B cell (primary cell): ENCODE measurements around the gene MTUS2. TPM values are rescaled to one million over a fixed set of nuclear protein-coding genes. Genes with fewer than 3 reads are reported as not detected.

Experiments
- ATAC-seq: fragments of 200-7000 bp; cut with Tn5 transposase; one replicate; pipeline ENCODE4 v1.10.0; 2021; ENCODE audit warnings: low read depth, mild to moderate bottlenecking, moderate number of reproducible peaks, moderate library complexity
- CTCF ChIA-PET: fragments of 350-600 bp; sonication (Branson Sonifier 250); formaldehyde crosslinking; loops from one replicate; lab custom pipeline; 2021; ENCODE audit warnings: antibody characterized with exemption, inconsistent platforms; lab: Charles Lee
- POLR2A ChIA-PET: fragments of 350-600 bp; sonication (Branson Sonifier 250); formaldehyde crosslinking; loops from one replicate; lab custom pipeline; 2021; ENCODE audit warnings: antibody characterized with exemption; lab: Charles Lee
- DNase-seq: peaks from one replicate; pipeline ENCODE4 v3.0.0; 2013
- H2AFZ ChIP-seq: 2 replicates; pipeline ENCODE4 v1.6.1; 2012; ENCODE audit warnings: mild to moderate bottlenecking, low read depth, low read length; ENCODE audit not compliant: insufficient read depth, poor library complexity, severe bottlenecking
- H3K27ac ChIP-seq, 2 donors: 1 replicate in 1 of 2; 2 replicates in 1 of 2; pipeline ENCODE4 v1.5.1; 2012 to 2013; ENCODE audit warnings: low read length in 2 of 2, mild to moderate bottlenecking in 2 of 2, moderate library complexity in 1 of 2
- H3K27me3 ChIP-seq, 4 experiments: fragments of 200-600 bp in 1 of 4; sonication (generic) in 1 of 4; replicated peaks in 1 of 4; 1 replicate in 2 of 4; 2 replicates in 2 of 4; pipeline versions ENCODE4 v1.6.1 to v1.7.0; 2013 to 2016; ENCODE audit warnings: low read length in 3 of 4, mild to moderate bottlenecking in 2 of 4, mixed read lengths in 1 of 4, moderate library complexity in 1 of 4; ENCODE audit not compliant: insufficient read depth in 4 of 4, control insufficient read depth in 3 of 4; ENCODE audit errors: control extremely low read depth in 1 of 4
- H3K36me3 ChIP-seq, 2 experiments: replicated peaks in 1 of 2; 1 replicate in 1 of 2; 2 replicates in 1 of 2; pipeline versions ENCODE4 v1.6.1 to v1.7.1; 2013; ENCODE audit warnings: low read length in 1 of 2; ENCODE audit not compliant: insufficient read depth in 2 of 2, control insufficient read depth in 1 of 2; ENCODE audit errors: control extremely low read depth in 1 of 2, extremely low read depth in 1 of 2
- H3K4me1 ChIP-seq, 2 donors: fragments of 200-600 bp in 1 of 2; sonication (generic) in 1 of 2; 1 replicate in 1 of 2; 2 replicates in 1 of 2; pipeline versions ENCODE4 v1.5.1 to v1.6.1; 2013 to 2017; ENCODE audit warnings: low read length in 2 of 2; ENCODE audit not compliant: control insufficient read depth in 2 of 2, insufficient read depth in 2 of 2
- H3K4me2 ChIP-seq: replicated peaks from 2 replicates; pipeline ENCODE3; 2012; ENCODE audit warnings: mild to moderate bottlenecking, low read depth, low read length; ENCODE audit not compliant: poor library complexity, severe bottlenecking
- H3K4me3 ChIP-seq, 5 experiments: fragments of 200-600 bp in 1 of 5; sonication (generic) in 1 of 5; 1 replicate in 3 of 5; 2 replicates in 2 of 5; pipeline versions ENCODE4 v1.5.1 to v1.7.0; 2011 to 2016; ENCODE audit warnings: low read length in 4 of 5, mild to moderate bottlenecking in 4 of 5, low read depth in 2 of 5, control low read depth in 1 of 5, moderate library complexity in 1 of 5; ENCODE audit not compliant: insufficient read depth in 1 of 5; ENCODE audit errors: control extremely low read depth in 1 of 5, extremely low read depth in 1 of 5
- H3K79me2 ChIP-seq: fragments of 200-600 bp; sonication (generic); one replicate; pipeline ENCODE4 v1.6.0; 2016; ENCODE audit warnings: low read length; ENCODE audit not compliant: control insufficient read depth, insufficient read depth
- H3K9ac ChIP-seq: fragments of 200-600 bp; sonication (generic); 2 replicates; pipeline ENCODE4 v1.6.1; 2017; ENCODE audit warnings: mild to moderate bottlenecking, low read length, moderate library complexity
- H3K9me3 ChIP-seq, 3 donors: one replicate each; pipeline versions ENCODE4 v1.6.1 to v1.7.1; 2013; ENCODE audit warnings: low read length in 2 of 3; ENCODE audit not compliant: control insufficient read depth in 2 of 3, insufficient read depth in 1 of 3; ENCODE audit errors: control extremely low read depth in 1 of 3
- H4K20me1 ChIP-seq: 2 replicates; pipeline ENCODE4 v1.6.0; 2012; ENCODE audit warnings: mild to moderate bottlenecking, low read length; ENCODE audit not compliant: insufficient read depth, control insufficient read depth, poor library complexity, severe bottlenecking
- H3K27ac Mint-ChIP-seq: one replicate; pipeline ENCODE4 v1.8.0; 2021; ENCODE audit warnings: mixed read lengths
- H3K27me3 Mint-ChIP-seq: one replicate; pipeline ENCODE4 v1.8.0; 2021; ENCODE audit warnings: mixed read lengths
- H3K4me1 Mint-ChIP-seq: one replicate; pipeline ENCODE4 v1.8.0; 2021; ENCODE audit warnings: mixed read lengths
- H3K4me3 Mint-ChIP-seq: one replicate; pipeline ENCODE4 v1.8.0; 2021; ENCODE audit warnings: mixed read lengths
- H3K9me3 Mint-ChIP-seq: one replicate; pipeline ENCODE4 v1.8.0; 2022; ENCODE audit warnings: mixed read lengths; ENCODE audit not compliant: insufficient read depth
- CTCF ChIP-seq: fragments of 200-600 bp; IDR thresholded peaks from one replicate; pipeline ENCODE4 v1.8.0; 2022; ENCODE audit warnings: antibody characterized with exemption, mild to moderate bottlenecking
- EZH2 ChIP-seq: IDR thresholded peaks from 2 replicates; pipeline ENCODE4 v1.6.1; 2012; ENCODE audit warnings: borderline replicate concordance, low read depth, mild to moderate bottlenecking, moderate library complexity, low read length; ENCODE audit not compliant: insufficient read depth, poor library complexity, severe bottlenecking
- WGBS: methylation state at CpG from one replicate; pipeline ENCODE4 v1.1.5; 2013; ENCODE audit warnings: missing lambda C conversion rate; ENCODE audit not compliant: insufficient coverage; 5-methylcytosine and 5-hydroxymethylcytosine counted together
- intact Hi-C: fragments of 100-400 bp; cut with micrococcal nuclease; formaldehyde crosslinking; loops from one replicate; pipeline ENCODE4 v1.10.0; 2022
- polyA plus RNA-seq: library from polyadenylated mRNA; depleted of rRNA; stranded (reverse); fragments of >200 nt; gene quantifications from 2 replicates; pipeline ENCODE4 v1.2.3, GENCODE V29; 2012
- total RNA-seq, 2 donors: library from RNA; stranded (reverse); fragments of 120-200 nt in 1 of 2; gene quantifications; 1 replicate in 1 of 2; 2 replicates in 1 of 2; pipeline versions ENCODE4 v1.2.3 to v1.2.4, GENCODE V29; 2013 to 2022

The MTUS2 gene
- total and polyA plus RNA-seq, 2 donors (not counting 1 experiment from before 2014, with no cell fraction given), result 0.12 TPM; not detected in 1

GRCh38 chr13:29516012-29516411 is 695.9 kb downstream of the MTUS2 start:
- H2AFZ ChIP-seq, result no peak overlapping the region
- CTCF ChIA-PET, result interaction anchor here (2.2 kb wide), 1 partner anchor 8 kb away, joined by 9 read pairs; no protein-coding TSS in a partner anchor
- Mint-ChIP-seq H3K4me3 (no peak overlapping the region), H3K27me3 (no peaks in the 10 kb centered on the region), H3K4me1 (no peaks in the 10 kb centered on the region), H3K9me3 (no peaks in the 10 kb centered on the region), H3K27ac (no peak overlapping the region)
- no peak for TF ChIP-seq CTCF
- no peak for TF ChIP-seq EZH2
- H3K9ac ChIP-seq, result no peak overlapping the region
- no peak overlapping the region for H3K27ac ChIP-seq
- no peak for DNase-seq
- H3K4me1 ChIP-seq, result no peaks in the 10 kb centered on the region
- no peak for ATAC-seq
- POLR2A ChIA-PET, result no interaction called here
- H3K27me3 ChIP-seq, result no peaks in the 10 kb centered on the region
- no peaks in the 10 kb centered on the region for H4K20me1 ChIP-seq
- 100% methylated on average over 6 of the region's 11 CpGs for WGBS
- intact Hi-C loops, result no loop called here
- H3K36me3 ChIP-seq, result peaks cover 0 to 56% of the 10 kb centered on the region in 2 experiments
- no peak overlapping the region for H3K4me3 ChIP-seq
- no peaks in the 10 kb centered on the region for H3K9me3 ChIP-seq
- no peak overlapping the region for H3K4me2 ChIP-seq
- no peaks in the 10 kb centered on the region for H3K79me2 ChIP-seq

GRCh38 chr13:29516880-29517279 is 696.7 kb downstream of the MTUS2 start:
- POLR2A ChIA-PET, result no interaction called here
- peaks cover 0 to 59% of the 10 kb centered on the region in 2 experiments for H3K36me3 ChIP-seq
- H3K4me3 Mint-ChIP-seq, result no peak overlapping the region

More at GRCh38 chr13:29516880-29517279, 696.7 kb downstream of the MTUS2 start:
- no peaks in the 10 kb centered on the region for H3K27me3 ChIP-seq
- no peaks in the 10 kb centered on the region for H3K4me1 ChIP-seq
- H4K20me1 ChIP-seq, result no peaks in the 10 kb centered on the region
- no peaks in the 10 kb centered on the region for H3K4me1 Mint-ChIP-seq
- intact Hi-C loops, result no loop called here
- H3K27ac ChIP-seq, result no peak overlapping the region
- DNase-seq, result no peak
- H3K4me3 ChIP-seq, result no peak overlapping the region
- H3K9me3 ChIP-seq, result no peaks in the 10 kb centered on the region
- H2AFZ ChIP-seq, result no peak overlapping the region
- no peaks in the 10 kb centered on the region for H3K27me3 Mint-ChIP-seq
- no peak overlapping the region for H3K27ac Mint-ChIP-seq
- H3K4me2 ChIP-seq, result no peak overlapping the region
- H3K9ac ChIP-seq, result no peak overlapping the region
- H3K79me2 ChIP-seq, result no peaks in the 10 kb centered on the region
- CTCF ChIA-PET, result interaction anchor here (2.2 kb wide), 1 partner anchor 9 kb away, joined by 9 read pairs; no protein-coding TSS in a partner anchor
- WGBS, result 96% methylated on average over 10 of the region's 12 CpGs
- TF ChIP-seq EZH2, result no peak
- TF ChIP-seq CTCF, result no peak
- no peak for ATAC-seq
- H3K9me3 Mint-ChIP-seq, result no peaks in the 10 kb centered on the region
